HK-2 (cell line): Measurements from ENCODE around the gene DNASE1L3.
"Not testable (repeated sequence)": the region's sequence is repeated elsewhere in the genome, so short reads cannot be mapped to it uniquely, and the experiment has no call there.

ENCODE experiments used
- DNase-seq: peaks from one replicate; pipeline ENCODE4 v3.0.0-alpha.2; 2018; ENCODE audit not compliant: unreplicated experiment

Gene DNASE1L3

DNA sequence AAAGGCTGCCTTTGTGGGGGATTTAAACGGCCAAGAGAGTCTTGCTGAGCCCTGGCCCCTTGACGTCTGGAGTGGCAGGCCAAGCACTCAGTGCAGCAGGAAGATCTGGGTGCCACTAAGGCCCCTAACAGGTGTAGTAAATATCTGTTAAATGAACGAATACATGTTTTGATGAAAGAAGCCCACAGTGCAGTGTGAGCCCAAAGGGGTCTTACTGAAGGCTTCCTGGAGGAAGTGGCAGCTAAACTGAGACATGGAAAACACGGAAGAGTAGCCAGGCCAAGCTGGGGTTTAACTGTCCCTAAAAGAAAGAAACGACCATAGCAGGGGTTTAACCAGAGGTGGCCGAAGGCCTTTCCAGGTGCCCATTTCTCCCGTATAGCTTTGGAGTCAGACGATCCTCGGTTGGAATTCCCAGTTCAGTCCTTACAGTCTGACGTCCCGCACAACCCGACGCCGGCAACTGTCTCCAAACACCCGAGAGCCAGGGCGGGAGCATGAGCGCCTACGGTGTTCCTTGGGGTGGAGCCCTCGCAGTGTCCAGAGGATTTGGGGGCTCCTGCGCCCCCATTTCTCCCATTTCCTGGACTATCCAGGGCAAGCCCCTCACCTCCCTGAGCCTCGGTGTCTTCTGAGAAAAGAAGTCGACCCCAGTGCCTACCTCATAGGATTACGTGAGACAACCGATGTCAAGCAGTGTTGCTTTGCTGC is 25.9 kb upstream of the DNASE1L3 start:
- DNase-seq: no peak

DNA sequence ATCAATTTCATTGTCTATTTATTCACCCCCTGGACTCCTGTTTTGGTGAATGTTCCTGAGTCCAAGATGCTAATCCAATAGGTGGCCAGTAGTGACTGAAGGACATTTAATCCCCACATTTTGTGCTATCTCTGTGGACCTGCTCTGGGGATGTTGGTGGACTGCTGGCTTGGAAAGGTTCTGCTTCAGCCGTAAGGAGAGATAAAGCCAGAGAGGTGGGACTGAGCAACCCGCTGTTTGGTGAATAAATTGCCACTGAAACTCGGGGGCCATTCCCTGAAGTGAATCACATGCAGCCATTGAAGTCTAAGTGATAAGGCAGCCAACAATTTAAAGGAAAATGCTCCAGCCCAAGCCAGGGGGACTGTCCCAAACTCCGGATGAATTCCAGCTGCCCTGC is 25.2 kb upstream of the DNASE1L3 start:
- DNase-seq: no peak

GRCh38 chr3:58234516-58234931 is 23.8 kb upstream of the DNASE1L3 start:
- DNase-seq: no peak

GRCh38 chr3:58231666-58232065 is 20.9 kb upstream of the DNASE1L3 start:
- DNase-seq: no peak

DNA sequence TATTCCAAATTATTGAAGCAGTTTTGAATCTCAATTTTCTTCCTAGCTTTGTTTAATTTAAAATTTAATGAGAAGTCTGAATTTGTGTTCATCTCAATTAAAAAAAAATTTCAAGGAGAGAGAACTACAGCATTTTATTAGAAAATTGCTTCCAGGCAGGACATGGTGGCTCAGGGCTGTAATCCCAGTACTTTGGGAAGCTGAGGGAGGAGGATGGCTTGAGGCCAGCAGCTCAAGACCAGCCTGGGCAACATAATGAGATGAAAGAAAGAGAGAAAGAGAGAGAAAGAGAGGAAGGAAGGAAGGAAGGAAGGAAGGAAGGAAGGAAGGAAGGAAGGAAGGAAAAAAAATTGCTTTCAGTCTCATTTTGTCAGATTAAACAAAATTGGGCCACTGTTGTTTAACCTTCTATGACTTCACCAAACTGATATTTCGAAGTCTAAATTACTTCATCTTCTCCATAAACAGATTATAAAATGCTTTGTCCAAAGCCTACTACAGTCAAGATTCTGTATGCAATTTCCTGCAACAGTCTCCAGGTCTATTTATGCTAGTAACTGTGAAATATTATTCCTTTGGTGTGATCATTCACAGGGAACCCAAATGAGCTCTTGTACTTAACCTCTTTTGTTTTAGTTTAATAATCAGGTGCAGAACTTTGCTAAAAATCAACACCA is 20.2 kb upstream of the DNASE1L3 start:
- DNase-seq: no peak

- not testable (repeated sequence) for DNase-seq
Observed at GRCh38 chr3:58227933-58228332, 17.2 kb upstream of the DNASE1L3 start.

DNA sequence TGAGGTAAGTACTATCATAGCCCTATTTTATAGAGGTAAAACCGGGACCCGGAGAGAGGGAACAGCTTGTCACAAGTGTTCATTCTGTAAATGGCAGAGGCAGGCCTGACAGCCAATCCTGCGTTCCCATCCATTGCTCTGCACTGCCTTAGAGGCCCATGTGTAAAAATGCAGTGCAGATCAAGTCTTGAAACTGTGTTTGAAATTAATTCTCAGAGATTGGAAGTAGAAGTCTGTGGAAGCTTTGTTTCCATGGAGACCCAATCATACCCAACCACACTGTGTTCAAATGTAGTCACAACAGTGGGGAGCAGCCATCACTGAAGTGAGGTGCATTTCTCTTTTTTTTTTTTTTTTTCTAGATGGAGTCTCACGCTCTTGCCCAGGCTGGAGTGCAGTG is 13.1 kb upstream of the DNASE1L3 start:
- no peak for DNase-seq

- no peak for DNase-seq
Observed at GRCh38 chr3:58222161-58222724, 11.5 kb upstream of the DNASE1L3 start.

DNA sequence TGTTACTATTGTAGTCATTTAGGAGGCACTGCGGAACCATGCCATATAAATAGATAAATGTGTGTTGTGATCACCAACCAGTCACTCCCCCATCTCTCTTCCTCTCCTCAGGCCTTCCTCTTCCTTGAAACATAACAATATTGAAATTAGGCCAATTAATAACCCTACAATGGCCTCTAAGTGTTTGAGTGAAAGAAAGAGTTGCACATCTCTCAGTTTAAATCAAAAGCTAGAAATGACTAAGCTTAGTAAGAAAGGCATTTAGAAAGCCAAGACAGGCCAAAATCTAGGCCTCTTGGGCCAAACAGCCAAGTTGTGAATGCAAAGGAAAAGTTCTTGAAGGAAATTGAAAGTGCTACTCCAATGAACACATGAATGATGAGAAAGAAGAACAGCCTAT is 8.1 kb upstream of the DNASE1L3 start:
- no peak for DNase-seq

DNA sequence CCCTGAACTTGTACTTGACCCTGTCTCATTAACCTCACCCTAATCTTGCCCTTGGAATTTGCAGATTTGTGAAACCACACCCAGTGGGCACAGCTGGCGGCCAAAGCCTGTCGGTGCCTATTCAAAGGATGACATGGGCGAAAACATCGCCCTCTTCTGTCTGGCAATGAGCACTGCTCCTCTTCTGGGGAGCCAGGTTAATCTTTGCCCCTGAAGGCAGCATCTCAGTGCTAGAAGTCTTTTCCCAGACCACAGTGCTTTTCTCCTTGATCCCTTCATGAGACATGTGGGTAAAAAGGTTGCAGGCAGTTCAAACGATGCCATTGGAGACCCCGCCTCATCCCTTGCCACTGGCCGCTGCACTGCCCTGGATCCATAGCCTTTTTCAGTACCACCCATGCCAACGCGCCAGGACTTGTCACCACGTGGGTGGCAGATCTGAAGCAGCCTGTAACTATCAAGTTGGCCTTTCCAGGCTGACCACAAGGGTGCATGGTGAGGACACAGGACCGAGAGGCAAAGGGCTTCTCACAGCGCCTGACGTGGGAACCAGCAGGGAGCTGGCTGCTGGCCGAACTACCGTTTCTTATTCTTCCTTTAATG is 6.5 kb upstream of the DNASE1L3 start:
- DNase-seq: peak; percentile 40

DNA sequence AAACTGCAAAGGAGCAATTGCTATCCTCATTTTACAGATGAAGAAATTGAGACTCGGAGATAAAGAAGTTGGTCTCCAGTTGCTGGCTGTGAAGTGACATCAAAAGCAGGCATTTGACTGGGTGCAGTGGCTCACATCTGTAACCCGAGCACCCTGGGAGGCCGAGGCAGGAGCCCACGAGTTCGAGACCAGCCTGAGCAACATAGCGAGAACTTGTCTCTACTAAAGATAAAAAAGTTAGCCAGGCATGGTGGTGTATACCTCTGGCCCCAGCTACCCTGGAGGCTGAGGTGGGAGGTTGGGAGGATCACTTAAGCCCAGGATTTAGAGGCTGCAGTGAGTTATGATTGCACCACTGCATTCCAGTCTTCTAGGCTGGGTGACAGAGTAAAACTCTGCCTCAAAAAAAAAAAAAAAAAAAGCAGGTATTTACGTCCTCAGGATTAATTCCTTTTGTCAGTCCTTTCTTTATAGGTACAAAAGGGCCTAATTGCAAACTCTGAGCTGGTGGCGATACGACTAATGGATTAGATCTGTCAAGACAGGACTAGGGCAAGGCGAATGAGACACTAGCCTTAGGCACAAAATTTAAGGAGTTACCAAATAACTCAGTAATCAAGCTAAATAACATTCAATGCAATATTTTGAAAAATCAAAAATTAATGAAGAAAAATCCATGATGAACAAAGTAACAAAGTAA is 5.9 kb upstream of the DNASE1L3 start:
- no peak for DNase-seq

GRCh38 chr3:58215317-58216025 is 4.7 kb upstream of the DNASE1L3 start:
- no peak for DNase-seq

DNA sequence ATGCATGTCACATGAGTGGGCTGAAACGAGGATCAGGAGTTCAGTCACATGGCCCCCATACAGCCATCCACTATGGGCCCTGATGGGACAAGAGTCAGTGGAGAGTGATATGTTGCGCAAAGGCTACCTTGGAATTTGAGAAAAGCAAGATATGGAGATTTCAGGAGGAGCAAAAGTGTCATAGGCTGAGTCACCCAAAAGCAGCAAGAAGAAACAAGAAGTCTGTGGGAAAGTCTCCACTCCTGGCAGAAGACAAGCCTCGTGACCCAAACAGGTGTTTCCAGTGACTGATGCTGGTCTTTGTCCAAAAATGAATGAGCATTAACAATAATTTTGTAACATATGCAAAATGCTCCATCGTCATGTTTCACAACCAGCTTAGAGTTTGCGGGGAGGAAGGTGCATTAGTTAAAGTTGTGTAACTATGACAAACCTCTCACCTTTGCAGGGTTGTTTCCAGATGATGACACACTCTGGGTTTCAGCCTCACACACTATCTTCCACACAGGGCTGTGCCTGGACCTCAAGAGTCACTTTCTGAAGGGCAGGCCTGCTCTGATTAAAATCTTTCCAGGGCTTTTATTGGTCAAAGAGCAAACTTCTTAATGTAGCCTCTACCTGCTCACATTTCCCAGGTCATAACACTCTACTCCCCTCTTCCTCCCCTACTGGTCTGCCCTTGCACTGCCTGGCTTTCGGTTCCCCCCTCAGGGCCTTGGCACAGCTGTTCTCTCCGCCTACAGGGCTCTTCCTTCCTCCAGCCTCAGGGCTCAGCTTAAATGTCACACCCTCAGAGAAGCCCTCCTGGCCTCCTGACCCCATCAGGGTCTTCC is 3.9 kb upstream of the DNASE1L3 start:
- DNase-seq: no peak

DNA sequence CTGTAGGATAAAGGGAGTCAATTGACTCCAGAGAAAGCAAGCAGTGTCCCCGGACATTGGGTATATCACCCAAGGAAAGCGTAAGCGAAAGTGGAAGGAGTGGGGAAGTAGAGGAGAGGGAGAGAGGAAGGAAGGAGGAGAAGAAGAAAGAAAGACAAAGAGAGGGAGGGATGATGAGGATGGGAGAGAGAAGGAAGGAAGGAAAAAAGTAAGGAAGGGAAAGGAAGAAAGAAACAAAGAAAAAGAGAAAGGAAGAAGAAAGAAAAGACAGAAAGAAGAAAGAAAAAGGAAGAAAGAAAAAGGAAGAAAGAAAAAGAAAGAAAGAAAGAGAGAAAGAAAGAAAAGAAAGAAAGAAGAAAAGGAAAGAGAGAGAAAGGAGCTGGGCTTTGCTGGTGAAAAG is 839 bp downstream of the DNASE1L3 start:
- no peak for DNase-seq

- DNase-seq: no peak
Observed at GRCh38 chr3:58207954-58208353, 2.8 kb downstream of the DNASE1L3 start.

DNA sequence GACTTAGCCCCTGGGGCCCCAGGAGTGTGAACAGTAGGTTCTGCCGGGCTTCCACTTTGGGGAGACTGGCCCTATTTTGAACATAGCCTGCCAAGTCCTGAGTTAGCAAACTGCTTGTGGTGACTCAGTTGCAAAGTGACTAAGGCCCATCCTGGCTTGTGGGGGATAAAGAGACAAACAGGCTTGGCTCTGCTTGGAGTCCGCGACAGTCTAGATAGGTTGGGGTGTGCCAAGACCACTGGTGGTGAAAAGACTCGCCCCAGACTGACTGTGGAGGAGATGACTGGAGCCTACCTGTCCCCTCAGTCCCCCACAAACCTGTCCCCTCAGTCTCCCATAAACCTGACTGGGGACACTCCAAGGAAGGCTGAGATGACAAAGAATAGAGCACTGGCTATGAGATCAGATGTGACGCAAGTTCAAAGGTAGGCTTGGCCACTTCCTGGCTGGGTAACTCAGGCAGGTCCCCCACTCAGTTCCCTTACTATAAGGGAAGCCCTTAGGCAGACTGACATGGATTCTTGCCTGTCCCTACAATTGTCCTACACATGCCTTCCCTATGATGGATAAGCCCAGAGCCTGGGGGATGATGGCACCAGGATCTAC is 4.3 kb downstream of the DNASE1L3 start:
- peak; percentile 8 for DNase-seq

- no peak for DNase-seq
Observed at GRCh38 chr3:58205981-58206380, 4.8 kb downstream of the DNASE1L3 start.

DNA sequence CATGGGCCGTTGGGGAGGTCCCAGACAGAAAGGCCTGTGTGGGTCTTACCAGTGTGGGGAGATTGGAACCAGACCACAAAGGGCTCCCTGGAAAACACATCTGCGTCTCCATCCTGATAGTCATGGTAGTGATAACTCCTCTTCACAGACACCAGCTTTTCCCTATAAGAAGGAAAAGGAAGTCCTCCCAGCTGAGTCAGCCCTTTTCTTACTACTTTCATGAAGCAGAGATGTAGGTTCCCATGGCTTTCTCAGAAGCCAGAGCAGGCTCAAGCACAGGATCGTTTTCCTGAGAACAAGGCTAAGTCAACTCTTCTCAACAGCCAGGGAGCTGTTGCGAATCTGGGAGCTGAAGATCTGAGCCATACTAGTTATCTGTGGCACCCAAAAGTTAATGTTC is 6.1 kb downstream of the DNASE1L3 start:
- DNase-seq: no peak

DNA sequence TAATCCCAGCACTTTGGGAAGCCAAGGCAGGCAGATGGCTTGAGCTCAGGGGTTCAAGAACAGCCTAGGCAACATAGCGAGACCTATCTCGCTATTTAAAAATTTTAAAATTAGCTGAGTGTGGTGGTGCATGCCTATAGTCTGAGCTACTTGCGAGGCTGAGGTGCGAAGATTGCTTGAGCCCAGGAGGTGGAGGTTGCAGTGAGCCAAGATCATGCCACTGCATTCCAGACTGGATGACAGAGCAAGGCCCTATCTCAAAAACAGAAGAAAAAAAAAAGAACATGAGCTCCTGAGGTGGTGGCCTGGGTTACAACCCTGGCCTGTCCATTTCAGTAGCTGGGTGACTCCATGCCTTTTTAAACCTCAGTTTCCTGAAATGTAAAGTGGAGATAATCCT is 7.2 kb downstream of the DNASE1L3 start:
- no peak for DNase-seq

DNA sequence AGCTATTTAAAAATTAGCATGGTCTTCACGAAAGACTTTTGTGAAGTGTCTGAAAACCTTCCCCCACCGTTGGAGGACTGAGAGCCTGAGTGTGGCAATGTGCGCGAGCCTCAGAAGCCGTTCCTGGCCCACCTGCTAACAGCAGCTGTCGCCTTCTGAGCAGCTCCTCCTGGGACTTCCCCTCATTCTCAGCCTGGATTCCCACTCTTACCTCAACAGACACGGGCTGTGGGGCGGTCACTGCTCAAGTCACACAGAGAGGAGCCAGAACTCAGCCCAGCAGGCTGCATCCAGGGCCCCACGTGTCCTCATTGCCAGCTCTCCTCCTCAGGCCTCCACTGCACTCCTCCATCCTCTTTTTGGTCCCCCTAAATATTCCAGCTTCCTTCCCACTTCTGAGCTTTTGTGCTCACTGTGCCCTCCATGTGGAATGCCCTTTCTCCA is 7.8 kb downstream of the DNASE1L3 start:
- no peak for DNase-seq
